ENCODE results near the gene MMP25.
A peak's percentile ranks its signal among the peaks of the same experiment; 100 is the strongest.

DNA sequence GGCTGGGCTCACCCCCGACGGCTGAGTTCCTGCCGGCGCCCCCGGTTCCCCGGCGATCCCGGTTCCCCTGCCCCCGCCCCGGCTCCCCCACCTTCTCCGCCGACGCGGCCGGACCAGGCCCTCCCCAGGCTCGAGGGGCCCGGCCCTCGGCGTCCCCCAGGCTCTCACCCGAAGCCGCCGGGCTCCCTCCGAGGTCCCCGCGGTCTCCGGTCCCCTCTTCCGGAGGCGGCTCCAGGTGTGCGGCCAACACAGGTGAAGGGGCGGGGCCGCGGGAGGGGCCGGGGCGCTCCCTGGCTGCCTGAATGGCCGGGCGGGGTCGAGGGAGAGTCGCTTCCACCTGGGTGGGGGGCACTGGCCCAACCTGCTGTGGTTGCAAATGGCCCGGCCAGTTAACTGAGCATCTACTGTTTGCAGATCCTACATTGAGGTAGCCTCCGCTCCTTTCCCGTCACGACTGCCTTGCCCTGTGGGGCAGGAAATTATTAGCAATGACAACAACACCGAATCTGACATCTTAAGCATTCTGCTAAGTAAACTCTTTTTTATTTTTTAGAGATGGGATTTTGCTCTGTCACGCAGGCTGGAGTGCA is 9.5 kb upstream of the MMP25 start, which contains the start of gene BICDL2:
- TF ChIP-seq EGR1 (IDR thresholded peaks at IDR 0.05) = no peak
- TF ChIP-seq, protein P1, sequence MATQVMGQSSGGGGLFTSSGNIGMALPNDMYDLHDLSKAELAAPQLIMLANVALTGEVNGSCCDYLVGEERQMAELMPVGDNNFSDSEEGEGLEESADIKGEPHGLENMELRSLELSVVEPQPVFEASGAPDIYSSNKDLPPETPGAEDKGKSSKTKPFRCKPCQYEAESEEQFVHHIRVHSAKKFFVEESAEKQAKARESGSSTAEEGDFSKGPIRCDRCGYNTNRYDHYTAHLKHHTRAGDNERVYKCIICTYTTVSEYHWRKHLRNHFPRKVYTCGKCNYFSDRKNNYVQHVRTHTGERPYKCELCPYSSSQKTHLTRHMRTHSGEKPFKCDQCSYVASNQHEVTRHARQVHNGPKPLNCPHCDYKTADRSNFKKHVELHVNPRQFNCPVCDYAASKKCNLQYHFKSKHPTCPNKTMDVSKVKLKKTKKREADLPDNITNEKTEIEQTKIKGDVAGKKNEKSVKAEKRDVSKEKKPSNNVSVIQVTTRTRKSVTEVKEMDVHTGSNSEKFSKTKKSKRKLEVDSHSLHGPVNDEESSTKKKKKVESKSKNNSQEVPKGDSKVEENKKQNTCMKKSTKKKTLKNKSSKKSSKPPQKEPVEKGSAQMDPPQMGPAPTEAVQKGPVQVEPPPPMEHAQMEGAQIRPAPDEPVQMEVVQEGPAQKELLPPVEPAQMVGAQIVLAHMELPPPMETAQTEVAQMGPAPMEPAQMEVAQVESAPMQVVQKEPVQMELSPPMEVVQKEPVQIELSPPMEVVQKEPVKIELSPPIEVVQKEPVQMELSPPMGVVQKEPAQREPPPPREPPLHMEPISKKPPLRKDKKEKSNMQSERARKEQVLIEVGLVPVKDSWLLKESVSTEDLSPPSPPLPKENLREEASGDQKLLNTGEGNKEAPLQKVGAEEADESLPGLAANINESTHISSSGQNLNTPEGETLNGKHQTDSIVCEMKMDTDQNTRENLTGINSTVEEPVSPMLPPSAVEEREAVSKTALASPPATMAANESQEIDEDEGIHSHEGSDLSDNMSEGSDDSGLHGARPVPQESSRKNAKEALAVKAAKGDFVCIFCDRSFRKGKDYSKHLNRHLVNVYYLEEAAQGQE (IDR thresholded peaks at IDR 0.05; ENCODE audit: low read depth) = no peak
- TF ChIP-seq, protein P2, sequence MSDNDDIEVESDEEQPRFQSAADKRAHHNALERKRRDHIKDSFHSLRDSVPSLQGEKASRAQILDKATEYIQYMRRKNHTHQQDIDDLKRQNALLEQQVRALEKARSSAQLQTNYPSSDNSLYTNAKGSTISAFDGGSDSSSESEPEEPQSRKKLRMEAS (IDR thresholded peaks at IDR 0.05) = no peak
- no peak for TF ChIP-seq CEBPB (IDR thresholded peaks at IDR 0.05)
- TF ChIP-seq EP300 (IDR thresholded peaks at IDR 0.05; ENCODE audit: borderline replicate concordance) = no peak
- TF ChIP-seq ZBTB7A (IDR thresholded peaks at IDR 0.05; ENCODE audit: low read depth) = peak; percentile 8; the same call in 1 of the 2 replicates
- no peak for TF ChIP-seq CREB1 (IDR thresholded peaks at IDR 0.05; ENCODE audit: low read depth)
- peak; percentile 40; the same call in 1 of the 2 replicates for TF ChIP-seq TAF1 (IDR thresholded peaks at IDR 0.05; ENCODE audit: low read depth)
- TF ChIP-seq FOXM1 (IDR thresholded peaks at IDR 0.05; ENCODE audit: borderline replicate concordance, low read depth) = no peak
